ENCODE data around the gene TMEM221. TPM values are rescaled to one million over a fixed set of nuclear protein-coding genes. Genes with fewer than 3 reads are reported as not detected.

Gene TMEM221
- total RNA-seq, 2 donors from 2014 or later = not detected

DNA sequence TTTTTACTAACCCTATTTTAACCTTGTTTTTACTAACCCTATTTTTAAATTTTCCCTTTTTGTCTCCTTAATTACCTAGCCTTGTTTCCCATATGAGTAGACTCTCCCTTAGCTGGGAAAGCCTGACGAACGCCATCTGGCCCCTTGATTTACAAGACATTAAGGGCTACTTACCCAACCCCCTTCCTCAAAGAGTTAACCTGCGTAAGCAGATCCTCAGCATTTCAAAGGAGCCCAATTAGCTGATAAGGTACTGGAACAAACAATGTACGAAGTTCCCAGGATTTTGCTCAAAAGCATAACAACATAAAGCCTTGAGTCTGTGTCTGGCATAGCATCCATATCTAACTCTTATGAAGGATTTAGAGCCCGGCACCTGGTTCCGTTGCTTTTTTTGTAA is 33.3 kb downstream of the TMEM221 start:
- H3K27ac ChIP-seq = peak overlapping the region in 1 of 2 donors; percentile 15
- peak overlapping the region; percentile 40 for H3K4me3 ChIP-seq
- peaks cover 6% of the 10 kb centered on the region for H3K36me3 ChIP-seq
- H3K27me3 ChIP-seq (replicated peaks; ENCODE audit: insufficient read depth) = no peaks in the 10 kb centered on the region
- DNase-seq (ENCODE audit: low spot score) = no peak
- no peaks in the 10 kb centered on the region for H3K9me3 ChIP-seq
- no peaks in the 10 kb centered on the region for H3K4me1 ChIP-seq (ENCODE audit: control insufficient read depth in 1 of 2, low read depth in 2 of 2)
- ATAC-seq (ENCODE audit: insufficient number of reproducible peaks, low FRiP score, low read depth) = no peak
- TF ChIP-seq, protein P1, sequence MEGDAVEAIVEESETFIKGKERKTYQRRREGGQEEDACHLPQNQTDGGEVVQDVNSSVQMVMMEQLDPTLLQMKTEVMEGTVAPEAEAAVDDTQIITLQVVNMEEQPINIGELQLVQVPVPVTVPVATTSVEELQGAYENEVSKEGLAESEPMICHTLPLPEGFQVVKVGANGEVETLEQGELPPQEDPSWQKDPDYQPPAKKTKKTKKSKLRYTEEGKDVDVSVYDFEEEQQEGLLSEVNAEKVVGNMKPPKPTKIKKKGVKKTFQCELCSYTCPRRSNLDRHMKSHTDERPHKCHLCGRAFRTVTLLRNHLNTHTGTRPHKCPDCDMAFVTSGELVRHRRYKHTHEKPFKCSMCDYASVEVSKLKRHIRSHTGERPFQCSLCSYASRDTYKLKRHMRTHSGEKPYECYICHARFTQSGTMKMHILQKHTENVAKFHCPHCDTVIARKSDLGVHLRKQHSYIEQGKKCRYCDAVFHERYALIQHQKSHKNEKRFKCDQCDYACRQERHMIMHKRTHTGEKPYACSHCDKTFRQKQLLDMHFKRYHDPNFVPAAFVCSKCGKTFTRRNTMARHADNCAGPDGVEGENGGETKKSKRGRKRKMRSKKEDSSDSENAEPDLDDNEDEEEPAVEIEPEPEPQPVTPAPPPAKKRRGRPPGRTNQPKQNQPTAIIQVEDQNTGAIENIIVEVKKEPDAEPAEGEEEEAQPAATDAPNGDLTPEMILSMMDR (IDR thresholded peaks at IDR 0.05) = no peak

DNA sequence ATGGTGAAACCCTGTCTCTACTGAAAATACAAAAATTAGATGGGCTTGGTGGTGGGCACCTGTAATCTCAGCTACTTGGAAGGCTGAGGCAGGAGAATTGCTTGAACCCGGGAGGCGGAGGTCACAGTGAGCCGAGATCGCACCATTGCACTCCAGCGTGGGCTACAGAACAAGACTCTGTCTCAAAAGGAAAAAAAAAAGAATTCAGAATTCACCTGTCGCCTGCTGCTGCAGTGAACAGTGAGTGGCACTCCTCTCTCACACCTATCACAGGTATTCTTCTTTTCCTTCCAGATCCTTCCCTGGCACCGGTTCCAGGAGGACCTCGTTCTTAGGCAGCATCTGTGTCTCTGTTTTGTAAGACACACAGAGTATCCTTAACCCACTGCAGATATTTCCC is 34.4 kb downstream of the TMEM221 start:
- Histone ChIP-seq H3K4me3 (no peak overlapping the region), H3K4me1 (ENCODE audit: control insufficient read depth in 1 of 2, low read depth in 2 of 2) (no peaks in the 10 kb centered on the region), H3K27ac (no peak overlapping the region), H3K9me3 (no peaks in the 10 kb centered on the region), H3K36me3 (peaks cover 6% of the 10 kb centered on the region), H3K27me3 (replicated peaks; ENCODE audit: insufficient read depth) (no peaks in the 10 kb centered on the region)
- ATAC-seq (ENCODE audit: insufficient number of reproducible peaks, low FRiP score, low read depth) (no peak), DNase-seq (ENCODE audit: low spot score) (no peak)
- TF ChIP-seq, protein P1 (IDR thresholded peaks at IDR 0.05) = no peak

DNA sequence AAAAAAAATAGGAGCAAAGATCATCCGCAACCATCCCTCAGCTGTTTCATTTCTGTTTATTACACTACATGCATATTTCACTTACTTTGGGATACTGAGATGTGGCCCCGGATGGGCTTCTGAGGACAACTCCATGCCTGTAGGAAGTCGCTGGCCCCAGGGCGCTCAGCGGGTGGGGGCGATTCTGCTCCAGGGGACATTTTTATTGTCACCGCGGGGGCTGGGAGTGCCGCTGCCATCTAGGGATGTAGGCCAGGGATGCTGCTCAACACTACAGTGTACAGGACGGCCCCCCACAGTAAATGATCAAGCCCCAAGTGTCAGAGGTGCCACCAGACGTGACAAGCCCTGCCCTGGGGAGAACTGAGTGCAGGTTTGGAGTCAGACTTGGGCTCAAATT is 36.7 kb downstream of the TMEM221 start:
- Histone ChIP-seq H3K4me3 (no peak overlapping the region), H3K27me3 (replicated peaks; ENCODE audit: insufficient read depth) (no peaks in the 10 kb centered on the region), H3K27ac (no peak overlapping the region), H3K9me3 (no peaks in the 10 kb centered on the region), H3K4me1 (ENCODE audit: control insufficient read depth in 1 of 2, low read depth in 2 of 2) (peaks cover 4 to 5% of the 10 kb centered on the region in 2 donors), H3K36me3 (peaks cover 6% of the 10 kb centered on the region)
- ATAC-seq (ENCODE audit: insufficient number of reproducible peaks, low FRiP score, low read depth) (no peak), DNase-seq (ENCODE audit: low spot score) (no peak)
- TF ChIP-seq, protein P1 (IDR thresholded peaks at IDR 0.05) = no peak

DNA sequence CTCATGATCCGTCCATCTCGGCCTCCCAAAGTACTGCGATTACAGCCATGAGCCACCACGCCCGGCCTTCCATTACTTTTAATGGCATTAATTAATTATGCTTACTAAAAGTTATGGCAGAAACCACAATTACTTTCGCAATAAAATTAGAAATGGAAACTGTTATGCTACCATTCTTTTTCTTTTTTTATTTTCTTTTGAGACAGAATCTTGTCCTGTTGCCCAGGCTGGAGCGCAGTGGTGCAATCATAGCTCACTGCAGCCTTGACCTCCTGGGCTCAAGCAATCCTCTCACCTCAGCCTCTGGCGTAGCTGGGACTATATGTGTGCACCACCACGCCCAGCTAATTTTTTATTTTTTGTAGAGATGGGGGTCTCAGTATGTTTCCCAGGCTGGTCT is 38.5 kb downstream of the TMEM221 start:
- no peak overlapping the region for H3K27ac ChIP-seq
- no peak overlapping the region for H3K4me3 ChIP-seq
- no peak for ATAC-seq (ENCODE audit: insufficient number of reproducible peaks, low FRiP score, low read depth)
- TF ChIP-seq, protein P1 (IDR thresholded peaks at IDR 0.05) = no peak
- no peaks in the 10 kb centered on the region for H3K9me3 ChIP-seq
- no peaks in the 10 kb centered on the region for H3K27me3 ChIP-seq (replicated peaks; ENCODE audit: insufficient read depth)
- peaks cover 16 to 20% of the 10 kb centered on the region in 2 donors for H3K4me1 ChIP-seq (ENCODE audit: control insufficient read depth in 1 of 2, low read depth in 2 of 2)
- H3K36me3 ChIP-seq = peaks cover 6% of the 10 kb centered on the region
- DNase-seq (ENCODE audit: low spot score) = no peak

DNA sequence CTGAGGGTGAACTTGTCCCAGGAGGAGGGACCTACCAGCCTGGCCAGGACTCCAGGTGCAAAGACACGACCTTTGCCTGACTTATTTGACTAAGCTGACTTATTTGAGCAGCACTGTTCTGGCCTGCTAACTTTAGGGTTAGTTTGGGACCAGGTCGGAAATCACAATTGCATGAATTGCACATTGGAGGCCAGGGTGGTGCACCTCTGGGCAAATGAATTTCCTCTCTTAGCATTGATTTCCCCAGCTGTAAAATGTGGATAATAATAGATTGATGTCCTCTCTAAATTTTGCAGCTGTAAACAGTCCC is 41.6 kb downstream of the TMEM221 start:
- H3K4me3 ChIP-seq = peak overlapping the region; percentile 70

More for the DNA sequence above, 41.6 kb downstream of the TMEM221 start:
- Histone ChIP-seq H3K36me3 (peaks cover 3% of the 10 kb centered on the region), H3K27ac (peak overlapping the region in 1 of 2 donors; percentile 15), H3K27me3 (replicated peaks; ENCODE audit: insufficient read depth) (no peaks in the 10 kb centered on the region), H3K4me1 (ENCODE audit: control insufficient read depth in 1 of 2, low read depth in 2 of 2) (peaks cover 22 to 35% of the 10 kb centered on the region in 2 donors), H3K9me3 (no peaks in the 10 kb centered on the region)
- DNase-seq (ENCODE audit: low spot score) (no peak), ATAC-seq (ENCODE audit: insufficient number of reproducible peaks, low FRiP score, low read depth) (no peak)
- TF ChIP-seq, protein P1 (IDR thresholded peaks at IDR 0.05) = no peak

All from thoracic aorta (tissue), 2 donors.